Measurements from ENCODE around the gene ARHGAP4.

The ARHGAP4 gene

DNA sequence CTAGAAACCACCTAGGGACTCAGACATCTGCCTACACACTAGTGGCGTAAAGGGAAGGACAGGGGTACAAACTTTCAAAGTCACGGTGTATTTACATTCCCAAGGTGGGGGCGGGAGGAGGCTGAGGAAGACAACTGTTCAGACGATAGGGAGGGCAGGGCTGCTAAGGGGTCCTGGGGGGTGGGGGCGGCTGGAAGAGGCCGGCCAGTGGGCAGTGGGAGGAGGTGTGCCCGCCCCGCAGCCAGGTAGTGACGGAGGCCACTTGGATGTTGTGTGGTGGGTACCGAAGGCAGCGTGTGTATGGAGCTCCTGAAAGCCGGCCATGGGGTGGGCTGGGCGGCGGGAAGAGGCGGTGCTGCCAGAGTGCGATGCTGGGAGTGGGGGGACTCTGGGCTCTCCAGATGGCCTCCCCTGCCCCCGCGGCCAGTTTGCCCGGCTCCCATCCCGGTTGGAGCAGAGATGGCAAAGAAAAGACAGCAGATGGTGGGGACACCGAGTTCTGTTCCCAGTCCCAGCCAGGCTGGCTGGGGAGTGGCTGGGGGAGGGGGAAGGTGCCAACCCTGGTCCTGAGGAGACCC is 64.2 kb downstream of the ARHGAP4 start:
- Histone ChIP-seq H3K9ac (ENCODE audit: low read depth, low read length) (no peak overlapping the region), H3K4me1 (ENCODE audit: insufficient read depth, low read length) (no peaks in the 10 kb centered on the region), H3K36me3 (ENCODE audit: insufficient read depth, low read length) (peaks cover 6% of the 10 kb centered on the region), H3K9me3 (ENCODE audit: insufficient read depth, low read depth, low read length) (no peaks in the 10 kb centered on the region), H3K27me3 (ENCODE audit: insufficient read depth, low read length) (no peaks in the 10 kb centered on the region), H3K4me3 (ENCODE audit: low read length) (no peak overlapping the region), H3K27ac (ENCODE audit: low read depth, low read length) (no peak overlapping the region)
- WGBS: 83% methylated on average over 21 of the region's 21 CpGs

DNA sequence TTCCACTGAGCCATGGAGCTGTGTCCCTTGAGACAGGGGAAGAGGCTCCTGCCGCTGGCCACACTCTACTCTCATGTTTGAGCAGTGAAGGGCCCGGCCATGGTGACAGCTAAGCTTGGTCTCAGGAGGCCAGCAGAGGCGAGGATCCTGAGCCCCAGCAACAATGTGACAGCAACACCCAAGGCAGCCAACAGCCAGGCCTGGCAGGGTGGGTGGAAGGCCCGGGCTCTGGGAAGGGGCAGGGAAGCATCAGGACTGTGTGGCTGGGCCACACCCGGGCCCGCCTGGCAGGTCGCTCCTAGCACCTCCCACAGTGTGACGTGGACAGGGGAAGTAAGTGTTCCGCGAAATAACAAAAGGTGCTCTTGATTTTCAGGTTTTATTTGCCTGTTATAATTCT is 64.9 kb downstream of the ARHGAP4 start:
- H3K27me3 ChIP-seq (ENCODE audit: insufficient read depth, low read length): no peaks in the 10 kb centered on the region; the same call in 1 of the 2 replicates
- 90% methylated on average over 8 of the region's 10 CpGs for WGBS
- no peak overlapping the region for H3K27ac ChIP-seq (ENCODE audit: low read depth, low read length)
- no peaks in the 10 kb centered on the region for H3K9me3 ChIP-seq (ENCODE audit: insufficient read depth, low read depth, low read length)
- no peak overlapping the region for H3K4me3 ChIP-seq (ENCODE audit: low read length)
- no peaks in the 10 kb centered on the region for H3K4me1 ChIP-seq (ENCODE audit: insufficient read depth, low read length)
- H3K9ac ChIP-seq (ENCODE audit: low read depth, low read length): no peak overlapping the region
- H3K36me3 ChIP-seq (ENCODE audit: insufficient read depth, low read length): peaks cover 4% of the 10 kb centered on the region; the same call in 1 of the 2 replicates
